SK-N-SH treated with all-trans-retinoic acid at 6 μM for 48 hours (cell line): ENCODE data around the gene LYPD6B.

Experiments
- ARNTL ChIP-seq: fragments of 450-650 bp; formaldehyde crosslinking; IDR thresholded peaks from 2 replicates; pipeline ENCODE4 v1.5.0; 2020; ENCODE audit warnings: low read depth, mild to moderate bottlenecking, moderate library complexity, borderline replicate concordance
- BACH2 ChIP-seq: fragments of 250-450 bp; sonication (Bioruptor Pico); IDR thresholded peaks from 2 replicates; pipeline ENCODE4 v1.9.0; 2021; ENCODE audit warnings: mild to moderate bottlenecking, borderline replicate concordance
- ISL1 ChIP-seq: fragments of 250-450 bp; sonication (Bioruptor Pico); IDR thresholded peaks from 2 replicates; pipeline ENCODE4 v2.1.2; 2022; ENCODE audit warnings: mild to moderate bottlenecking, moderate library complexity
- ZC3H10 ChIP-seq: fragments of 250-450 bp; sonication (Bioruptor Pico); IDR thresholded peaks from 2 replicates; pipeline ENCODE4 v1.5.1; 2021; ENCODE audit warnings: mild to moderate bottlenecking, moderate library complexity
- ZFP30 ChIP-seq: fragments of 450-650 bp; formaldehyde crosslinking; IDR thresholded peaks from 2 replicates; pipeline ENCODE4 v1.5.0; 2022; ENCODE audit warnings: mild to moderate bottlenecking, moderate library complexity
- ZNF565 ChIP-seq: fragments of 450-650 bp; formaldehyde crosslinking; conservative IDR thresholded peaks from 2 replicates; pipeline ENCODE4 v1.5.0; 2020; ENCODE audit warnings: low read depth, mild to moderate bottlenecking, moderate library complexity
- ZNF70 ChIP-seq: fragments of 450-650 bp; formaldehyde crosslinking; IDR thresholded peaks from 2 replicates; pipeline ENCODE4 v1.5.0; 2020; ENCODE audit warnings: mild to moderate bottlenecking, moderate library complexity

GRCh38 chr2:149164296-149164695 lies 125.8 kb downstream of the LYPD6B start:
- TF ChIP-seq BACH2 (CRISPR knock-in tag) (no peak), ZNF565 (CRISPR knock-in tag) (no peak), ZNF70 (no peak), ZFP30 (no peak), ARNTL (CRISPR knock-in tag) (no peak), ISL1 (CRISPR knock-in tag) (no peak), ZC3H10 (CRISPR knock-in tag) (no peak)
